Lower lobe of right lung (tissue), 2 donors: ENCODE measurements around the gene PLXNA3. TPM values are rescaled to one million over a fixed set of nuclear protein-coding genes. Genes with fewer than 3 reads are reported as not detected.

ENCODE experiments used
- ATAC-seq, 2 donors: fragments of 200-7000 bp; cut with Tn5 transposase; one replicate each; pipeline ENCODE4 v1.9.1; 2020 to 2022; ENCODE audit warnings: mild to moderate bottlenecking in 2 of 2, moderate library complexity in 2 of 2
- DNase-seq: peaks from one replicate; pipeline ENCODE4 v3.0.0-alpha.2; 2020
- H3K27ac ChIP-seq: fragments of 200-600 bp; one replicate; pipeline ENCODE4 v1.8.0; 2022
- H3K27me3 ChIP-seq: fragments of 200-600 bp; one replicate; pipeline ENCODE4 v1.8.0; 2022; ENCODE audit warnings: low read depth
- H3K36me3 ChIP-seq: fragments of 200-600 bp; one replicate; pipeline ENCODE4 v1.8.0; 2022; ENCODE audit warnings: mild to moderate bottlenecking
- H3K4me1 ChIP-seq: fragments of 200-600 bp; one replicate; pipeline ENCODE4 v1.8.0; 2022
- H3K4me3 ChIP-seq: fragments of 200-600 bp; one replicate; pipeline ENCODE4 v1.8.0; 2022; ENCODE audit warnings: mild to moderate bottlenecking
- H3K9me3 ChIP-seq: fragments of 200-600 bp; one replicate; pipeline ENCODE4 v1.8.0; 2022
- CTCF ChIP-seq: fragments of 200-600 bp; IDR thresholded peaks from one replicate; pipeline ENCODE4 v1.8.0; 2022; ENCODE audit warnings: antibody characterized with exemption, mild to moderate bottlenecking
- intact Hi-C: fragments of 100-400 bp; cut with DNase I; formaldehyde crosslinking; loops from one replicate; pipeline ENCODE4 v1.11.0; 2022
- total RNA-seq: library from RNA; stranded (reverse); fragmentation: NEBNext Ultra II Directional; extraction: Animal tissue kit (Norgen Biotek cat#: 25700); gene quantifications from one replicate; pipeline ENCODE4 v1.2.1, GENCODE V29; 2021
- donor health status: DM: no; HTN: yes; CAD: no; lungs with severe emphysema.

Gene PLXNA3
- total RNA-seq, 1 donor from 2014 or later = 49.0 TPM

- ATAC-seq (no peak), DNase-seq (no peak)
- intact Hi-C loops = no loop called here
- no peak overlapping the region for H3K4me3 ChIP-seq
- peaks cover 32% of the 10 kb centered on the region for H3K36me3 ChIP-seq
- peaks cover 21% of the 10 kb centered on the region for H3K4me1 ChIP-seq
- no peak for TF ChIP-seq CTCF
- no peaks in the 10 kb centered on the region for H3K27me3 ChIP-seq
- no peak overlapping the region for H3K27ac ChIP-seq
- no peaks in the 10 kb centered on the region for H3K9me3 ChIP-seq
Observed at GRCh38 chrX:154441564-154441963, 16.5 kb upstream of the PLXNA3 start.

- intact Hi-C loops = no loop called here
- no peak for DNase-seq
- no peak for TF ChIP-seq CTCF
- Histone ChIP-seq H3K27me3 (no peaks in the 10 kb centered on the region), H3K27ac (no peak overlapping the region), H3K4me3 (no peak overlapping the region), H3K4me1 (peaks cover 21% of the 10 kb centered on the region), H3K9me3 (no peaks in the 10 kb centered on the region), H3K36me3 (peaks cover 32% of the 10 kb centered on the region)
- no peak for ATAC-seq
Observed at GRCh38 chrX:154441984-154442707, 15.9 kb upstream of the PLXNA3 start.

- peak overlapping the region; percentile 67 for H3K27ac ChIP-seq
- H3K36me3 ChIP-seq = peaks cover 41% of the 10 kb centered on the region
- no peaks in the 10 kb centered on the region for H3K27me3 ChIP-seq
- intact Hi-C loops = no loop called here
- no peak for TF ChIP-seq CTCF
- H3K9me3 ChIP-seq = no peaks in the 10 kb centered on the region
- DNase-seq (no peak), ATAC-seq (peak; percentile 5 to 7)
- H3K4me1 ChIP-seq = peaks cover 17% of the 10 kb centered on the region
- H3K4me3 ChIP-seq = peak overlapping the region; percentile 67
Observed at GRCh38 chrX:154443479-154443910, 14.6 kb upstream of the PLXNA3 start.

- DNase-seq = peak; percentile 87
Observed at GRCh38 chrX:154443992-154444754, 13.9 kb upstream of the PLXNA3 start, which contains the start of gene FAM50A. Gene FAM50A (plus strand): TSS chrX:154444141. CDS start chrX:154444236, 95 bp downstream.

More at GRCh38 chrX:154443992-154444754, 13.9 kb upstream of the PLXNA3 start, which contains the start of gene FAM50A:
- Histone ChIP-seq H3K27me3 (no peaks in the 10 kb centered on the region), H3K9me3 (no peaks in the 10 kb centered on the region), H3K27ac (peak within 1 kb of the TSS; percentile 76), H3K4me1 (peaks cover 13% of the 10 kb centered on the region), H3K4me3 (peak within 1 kb of the TSS; percentile 67), H3K36me3 (peaks cover 48% of the 10 kb centered on the region)
- no peak for TF ChIP-seq CTCF
- intact Hi-C loops = no loop called here
- ATAC-seq = peak; percentile 89 to 93
